Measurements from ENCODE around the gene ATP8B3.

Gene ATP8B3

DNA sequence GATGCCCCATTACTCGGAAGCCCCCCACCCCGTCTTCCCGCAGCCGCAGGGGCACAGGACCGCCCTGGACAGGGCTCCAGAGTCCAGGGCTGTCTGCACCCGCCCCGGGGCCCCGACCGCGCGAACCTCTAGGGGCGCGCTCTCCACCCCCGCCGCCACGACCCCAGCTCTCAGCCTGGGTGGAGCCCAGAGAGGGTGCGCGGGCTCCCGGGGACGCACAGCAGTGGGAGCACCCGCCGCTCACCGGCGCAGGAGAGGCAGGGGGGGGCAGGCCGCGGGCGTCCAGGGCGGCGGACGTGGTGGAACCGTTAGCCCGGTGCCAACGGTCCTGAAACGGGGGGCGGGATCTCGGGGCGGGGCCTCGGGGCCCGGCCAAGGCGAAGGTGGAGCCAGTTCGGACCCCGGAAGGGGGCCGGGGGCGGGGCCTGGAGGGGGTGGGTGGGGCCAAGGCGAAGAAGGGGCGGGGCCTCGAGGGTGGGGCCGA, at the start of gene ATP8B3:
Gene ATP8B3 (minus strand): TSS at position 335 of the 484 bp plus-strand sequence. CDS start 540 bp downstream, outside the sequence.
- no peak for DNase-seq (ENCODE audit: low read depth in 2 of 2)
- peak within 1 kb of the TSS; percentile 53 to 59 for H3K4me3 ChIP-seq (replicated peaks in 1 of 2; ENCODE audit: low read depth in 2 of 2, low read length in 2 of 2)
- TF ChIP-seq, protein P1, sequence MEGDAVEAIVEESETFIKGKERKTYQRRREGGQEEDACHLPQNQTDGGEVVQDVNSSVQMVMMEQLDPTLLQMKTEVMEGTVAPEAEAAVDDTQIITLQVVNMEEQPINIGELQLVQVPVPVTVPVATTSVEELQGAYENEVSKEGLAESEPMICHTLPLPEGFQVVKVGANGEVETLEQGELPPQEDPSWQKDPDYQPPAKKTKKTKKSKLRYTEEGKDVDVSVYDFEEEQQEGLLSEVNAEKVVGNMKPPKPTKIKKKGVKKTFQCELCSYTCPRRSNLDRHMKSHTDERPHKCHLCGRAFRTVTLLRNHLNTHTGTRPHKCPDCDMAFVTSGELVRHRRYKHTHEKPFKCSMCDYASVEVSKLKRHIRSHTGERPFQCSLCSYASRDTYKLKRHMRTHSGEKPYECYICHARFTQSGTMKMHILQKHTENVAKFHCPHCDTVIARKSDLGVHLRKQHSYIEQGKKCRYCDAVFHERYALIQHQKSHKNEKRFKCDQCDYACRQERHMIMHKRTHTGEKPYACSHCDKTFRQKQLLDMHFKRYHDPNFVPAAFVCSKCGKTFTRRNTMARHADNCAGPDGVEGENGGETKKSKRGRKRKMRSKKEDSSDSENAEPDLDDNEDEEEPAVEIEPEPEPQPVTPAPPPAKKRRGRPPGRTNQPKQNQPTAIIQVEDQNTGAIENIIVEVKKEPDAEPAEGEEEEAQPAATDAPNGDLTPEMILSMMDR (IDR thresholded peaks at IDR 0.05; ENCODE audit: low read depth, low read length): no peak

GRCh38 chr19:1861599-1862031, 49.5 kb upstream of the ATP8B3 start:
- TF ChIP-seq, protein P1 (IDR thresholded peaks at IDR 0.05; ENCODE audit: low read depth, low read length): no peak
- DNase-seq (ENCODE audit: low read depth in 2 of 2): no peak
- peak overlapping the region; percentile 85 to 88 for H3K4me3 ChIP-seq (replicated peaks in 1 of 2; ENCODE audit: low read depth in 2 of 2, low read length in 2 of 2)

DNA sequence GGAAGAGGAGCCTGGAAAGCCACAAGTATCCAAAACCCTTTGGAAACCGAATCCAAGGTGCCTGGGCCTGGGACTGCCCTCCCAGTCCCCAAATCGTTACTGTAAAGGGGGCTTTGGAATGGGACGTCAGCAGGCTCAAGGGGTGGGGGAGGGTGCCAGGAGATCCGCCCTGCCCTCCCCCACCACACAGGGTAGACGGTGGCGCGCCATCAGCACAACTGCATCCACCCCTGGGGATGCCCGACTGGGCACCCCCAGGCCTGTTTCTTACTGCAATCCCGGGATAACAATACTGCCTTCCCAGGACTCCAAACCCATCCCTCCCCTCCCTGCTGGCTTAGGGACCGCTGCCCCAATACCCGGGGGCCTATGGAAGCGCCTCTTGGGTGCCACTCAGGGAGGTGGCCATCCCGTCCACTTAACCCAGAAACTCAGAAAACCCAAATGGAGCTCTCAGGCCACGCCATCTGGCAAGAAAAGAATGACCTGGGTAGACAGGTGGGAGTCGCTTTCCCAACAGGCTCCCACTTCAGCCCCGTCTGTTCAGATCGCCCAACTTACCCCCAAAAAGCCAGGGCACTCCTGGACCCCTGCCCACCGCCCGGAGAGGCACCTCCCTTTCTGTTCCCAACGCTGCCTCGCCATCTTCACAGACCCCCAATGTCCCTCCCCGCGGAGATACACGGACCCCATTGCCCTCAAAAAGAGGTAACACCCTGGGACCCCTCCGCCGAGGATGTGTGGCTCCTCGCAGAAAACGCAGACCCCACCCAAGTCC, 48.9 kb upstream of the ATP8B3 start:
- TF ChIP-seq, protein P1 (IDR thresholded peaks at IDR 0.05; ENCODE audit: low read depth, low read length): no peak
- DNase-seq (ENCODE audit: low read depth in 2 of 2): no peak

DNA sequence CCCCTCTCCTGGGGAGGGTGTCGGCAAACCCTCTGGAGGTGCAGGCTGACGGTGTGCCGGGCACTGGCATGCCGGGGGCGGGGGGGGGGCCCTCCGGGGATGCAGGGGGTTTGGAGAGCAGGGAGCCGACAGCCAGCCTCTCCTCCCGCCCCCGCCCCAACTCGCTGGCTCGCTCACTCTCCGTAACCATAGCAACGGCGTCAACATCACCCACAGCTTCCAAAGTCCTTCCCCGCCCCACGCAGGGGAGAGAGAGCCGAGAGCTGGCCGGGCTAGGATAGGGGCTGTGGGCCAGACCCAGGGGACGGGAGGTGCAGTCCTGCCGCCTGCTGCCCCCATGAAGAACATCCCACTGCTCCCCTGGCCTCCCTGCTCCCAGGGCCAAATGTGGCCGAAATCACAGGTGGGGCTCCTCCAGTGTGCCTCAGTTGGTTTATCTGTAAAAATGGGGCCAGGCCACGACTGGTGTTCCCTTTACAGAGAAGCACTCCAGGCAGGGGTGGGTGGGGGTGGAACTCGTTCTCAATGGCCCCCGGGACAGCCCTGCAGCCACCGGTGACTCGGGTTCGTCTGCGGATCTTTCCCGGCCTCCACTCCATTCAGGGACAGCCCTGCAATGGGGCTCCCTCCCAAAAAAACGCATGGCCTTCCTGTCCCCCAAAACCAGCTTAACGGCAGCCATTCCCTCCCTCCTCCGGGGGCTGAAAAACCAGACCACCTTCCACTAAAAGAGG, 48.1 kb upstream of the ATP8B3 start:
- DNase-seq (ENCODE audit: low read depth in 2 of 2): peak; percentile 78 to 90
- H3K4me3 ChIP-seq (replicated peaks in 1 of 2; ENCODE audit: low read depth in 2 of 2, low read length in 2 of 2): peak overlapping the region; percentile 85 to 88
- TF ChIP-seq, protein P1 (IDR thresholded peaks at IDR 0.05; ENCODE audit: low read depth, low read length): no peak

More for the DNA sequence above, 48.9 kb upstream of the ATP8B3 start:
- H3K4me3 ChIP-seq (replicated peaks in 1 of 2; ENCODE audit: low read depth in 2 of 2, low read length in 2 of 2): peak overlapping the region; percentile 85 to 88

- TF ChIP-seq, protein P1 (IDR thresholded peaks at IDR 0.05; ENCODE audit: low read depth, low read length): no peak
- no peak overlapping the region for H3K4me3 ChIP-seq (replicated peaks in 1 of 2; ENCODE audit: low read depth in 2 of 2, low read length in 2 of 2)
- no peak for DNase-seq (ENCODE audit: low read depth in 2 of 2)
Observed at GRCh38 chr19:1859331-1859781, 47.3 kb upstream of the ATP8B3 start.

DNA sequence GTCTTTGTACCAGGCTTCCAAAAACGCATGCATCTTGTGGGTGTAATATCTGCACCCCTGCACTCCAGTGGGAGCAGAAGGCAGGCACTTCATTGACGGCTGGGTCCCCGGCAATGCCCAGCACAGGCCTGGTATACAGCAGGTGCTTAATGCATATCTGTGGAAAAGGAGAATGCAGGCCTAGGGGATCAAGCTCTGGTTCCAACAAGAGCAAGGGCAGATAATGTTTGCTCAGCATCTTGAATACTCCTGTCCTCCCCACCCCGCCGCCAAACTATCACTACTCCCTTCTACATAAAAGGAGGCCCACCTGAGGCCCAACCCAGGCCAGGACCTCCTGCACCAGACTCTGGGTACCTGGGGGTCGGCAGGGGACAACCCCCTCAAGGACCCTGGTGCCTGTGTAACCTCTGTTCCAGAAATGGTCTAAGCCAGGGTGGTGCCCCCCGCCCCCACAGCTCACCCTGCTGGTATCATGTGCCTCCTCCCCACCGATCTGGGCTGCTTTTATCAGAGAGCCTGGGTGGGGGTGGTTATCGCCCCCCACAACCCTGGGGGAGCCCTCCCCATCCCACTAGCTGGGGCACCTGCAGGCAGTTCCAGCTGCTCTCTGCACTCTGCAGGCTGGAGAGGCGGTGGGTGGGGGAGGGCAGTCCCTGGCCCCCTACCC, 46.5 kb upstream of the ATP8B3 start:
- no peak overlapping the region for H3K4me3 ChIP-seq (replicated peaks in 1 of 2; ENCODE audit: low read depth in 2 of 2, low read length in 2 of 2)
- no peak for DNase-seq (ENCODE audit: low read depth in 2 of 2)
- TF ChIP-seq, protein P1 (IDR thresholded peaks at IDR 0.05; ENCODE audit: low read depth, low read length): no peak
